ENCODE measurements around the gene FNDC1. TPM values are rescaled to one million over a fixed set of nuclear protein-coding genes. Genes with fewer than 3 reads are reported as not detected.

FNDC1 gene
- total RNA-seq, 1 donor from 2014 or later, result 0.09 TPM

DNA sequence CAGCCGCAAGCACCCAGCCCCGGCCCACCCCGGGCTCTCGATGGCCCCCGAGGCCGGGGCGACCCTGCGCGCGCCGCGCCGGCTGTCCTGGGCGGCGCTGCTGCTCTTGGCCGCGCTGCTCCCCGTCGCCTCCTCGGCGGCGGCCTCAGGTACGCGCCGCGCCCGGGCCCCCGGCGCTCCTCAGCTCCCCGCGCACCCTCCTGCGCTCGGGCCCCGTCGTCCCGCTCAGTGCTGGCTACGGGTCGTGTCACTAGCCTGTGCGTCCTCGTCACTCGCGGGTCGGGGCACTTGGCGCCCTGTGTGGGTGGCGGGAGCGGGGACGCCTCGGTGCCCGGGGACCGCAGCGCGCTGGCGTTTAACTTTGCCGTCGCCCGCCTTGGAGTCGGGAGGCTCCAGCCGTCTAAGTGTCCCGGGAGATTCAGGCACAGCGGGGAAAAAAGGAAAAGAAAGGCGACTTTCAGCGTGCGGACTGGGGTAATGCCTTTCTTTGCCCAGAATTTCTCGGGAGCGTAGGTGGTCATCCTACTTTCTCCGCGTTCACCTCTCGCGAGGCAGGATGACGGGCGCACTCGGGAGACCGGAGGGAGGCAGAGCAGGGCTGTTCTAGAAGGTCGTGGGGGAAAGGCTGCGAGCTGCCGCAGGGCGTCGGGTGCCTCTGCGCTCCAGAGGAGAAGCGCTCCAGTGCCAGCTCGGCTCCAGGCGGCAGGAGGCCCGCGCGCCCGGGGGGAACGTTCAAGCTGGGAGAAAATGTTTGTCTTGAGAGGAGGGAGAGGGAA is 545 bp downstream of the FNDC1 start:
- Mint-ChIP-seq H3K27me3 (ENCODE audit: low read depth) (peaks cover 93% of the 10 kb centered on the region), H3K27ac (ENCODE audit: unreplicated experiment) (no peak overlapping the region), H3K9me3 (no peaks in the 10 kb centered on the region), H3K4me3 (peak overlapping the region; percentile 14), H3K4me1 (peaks cover 9% of the 10 kb centered on the region), H3K36me3 (ENCODE audit: low read depth) (no peaks in the 10 kb centered on the region)
- TF ChIP-seq, protein P1, sequence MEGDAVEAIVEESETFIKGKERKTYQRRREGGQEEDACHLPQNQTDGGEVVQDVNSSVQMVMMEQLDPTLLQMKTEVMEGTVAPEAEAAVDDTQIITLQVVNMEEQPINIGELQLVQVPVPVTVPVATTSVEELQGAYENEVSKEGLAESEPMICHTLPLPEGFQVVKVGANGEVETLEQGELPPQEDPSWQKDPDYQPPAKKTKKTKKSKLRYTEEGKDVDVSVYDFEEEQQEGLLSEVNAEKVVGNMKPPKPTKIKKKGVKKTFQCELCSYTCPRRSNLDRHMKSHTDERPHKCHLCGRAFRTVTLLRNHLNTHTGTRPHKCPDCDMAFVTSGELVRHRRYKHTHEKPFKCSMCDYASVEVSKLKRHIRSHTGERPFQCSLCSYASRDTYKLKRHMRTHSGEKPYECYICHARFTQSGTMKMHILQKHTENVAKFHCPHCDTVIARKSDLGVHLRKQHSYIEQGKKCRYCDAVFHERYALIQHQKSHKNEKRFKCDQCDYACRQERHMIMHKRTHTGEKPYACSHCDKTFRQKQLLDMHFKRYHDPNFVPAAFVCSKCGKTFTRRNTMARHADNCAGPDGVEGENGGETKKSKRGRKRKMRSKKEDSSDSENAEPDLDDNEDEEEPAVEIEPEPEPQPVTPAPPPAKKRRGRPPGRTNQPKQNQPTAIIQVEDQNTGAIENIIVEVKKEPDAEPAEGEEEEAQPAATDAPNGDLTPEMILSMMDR (conservative IDR thresholded peaks at IDR 0.05), result no peak
- DNase-seq (ENCODE audit: low read depth, low spot score), result peak; percentile 20

DNA sequence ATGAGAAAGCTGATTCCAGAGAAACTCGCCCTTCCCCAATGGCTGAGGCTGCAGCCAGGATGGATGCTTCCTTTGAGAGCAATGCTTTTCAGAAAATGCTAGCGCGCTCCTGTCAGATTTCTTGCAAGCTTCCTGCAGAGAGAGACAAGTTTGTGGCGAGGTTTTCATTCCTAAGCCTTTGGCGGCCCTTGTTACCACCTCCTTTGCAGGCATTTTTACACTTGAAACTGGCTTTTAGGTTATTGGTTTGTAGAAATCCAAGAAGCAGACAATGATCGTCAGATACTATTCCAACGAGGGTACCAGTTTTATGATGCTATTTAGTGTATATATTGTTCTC is 1.1 kb downstream of the FNDC1 start:
- Mint-ChIP-seq H3K36me3 (ENCODE audit: low read depth) (no peaks in the 10 kb centered on the region), H3K27me3 (ENCODE audit: low read depth) (peaks cover 91% of the 10 kb centered on the region), H3K27ac (ENCODE audit: unreplicated experiment) (no peak overlapping the region), H3K9me3 (no peaks in the 10 kb centered on the region), H3K4me3 (peak overlapping the region; percentile 14), H3K4me1 (peaks cover 9% of the 10 kb centered on the region)
- TF ChIP-seq, protein P1 (conservative IDR thresholded peaks at IDR 0.05), result no peak
- no peak for DNase-seq (ENCODE audit: low read depth, low spot score)

DNA sequence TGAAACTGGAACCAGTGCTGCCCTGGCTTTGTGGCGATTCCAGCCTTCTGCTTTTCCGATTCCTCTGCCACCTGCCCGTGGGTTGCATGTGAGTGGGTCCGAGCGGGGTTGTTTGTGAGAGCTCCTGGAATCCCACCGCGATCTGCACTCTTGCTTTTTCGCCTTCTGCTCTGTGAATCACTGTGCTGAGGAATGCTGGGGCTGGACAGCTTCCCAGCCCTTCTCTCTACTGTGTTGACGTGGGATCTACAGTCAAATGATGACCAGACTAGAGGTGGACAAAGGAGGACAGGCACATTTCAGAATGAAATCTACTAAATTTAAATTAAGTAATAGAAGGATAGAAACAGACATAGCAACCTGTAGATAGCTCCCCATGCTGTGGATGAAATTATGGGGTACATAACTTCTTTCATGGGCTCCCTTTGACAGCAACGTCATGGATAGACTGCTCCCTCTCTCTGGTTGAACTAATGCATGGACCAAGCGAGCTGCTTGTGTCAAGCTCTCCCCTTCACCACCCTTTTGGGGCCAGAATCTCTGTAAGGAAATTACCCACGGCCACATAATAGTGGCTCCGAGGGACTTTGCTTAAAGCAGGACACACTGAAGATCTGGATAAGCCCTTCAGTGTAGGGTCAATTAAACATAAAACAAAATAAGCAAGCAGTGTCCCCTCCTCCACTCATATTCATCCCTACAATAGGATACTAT is 2.0 kb downstream of the FNDC1 start:
- no peak for DNase-seq (ENCODE audit: low read depth, low spot score)
- Mint-ChIP-seq H3K9me3 (no peaks in the 10 kb centered on the region), H3K27me3 (ENCODE audit: low read depth) (peaks cover 89% of the 10 kb centered on the region), H3K4me3 (peak overlapping the region; percentile 58), H3K36me3 (ENCODE audit: low read depth) (no peaks in the 10 kb centered on the region), H3K4me1 (peaks cover 9% of the 10 kb centered on the region), H3K27ac (ENCODE audit: unreplicated experiment) (no peak overlapping the region)
- TF ChIP-seq, protein P1 (conservative IDR thresholded peaks at IDR 0.05), result no peak

DNA sequence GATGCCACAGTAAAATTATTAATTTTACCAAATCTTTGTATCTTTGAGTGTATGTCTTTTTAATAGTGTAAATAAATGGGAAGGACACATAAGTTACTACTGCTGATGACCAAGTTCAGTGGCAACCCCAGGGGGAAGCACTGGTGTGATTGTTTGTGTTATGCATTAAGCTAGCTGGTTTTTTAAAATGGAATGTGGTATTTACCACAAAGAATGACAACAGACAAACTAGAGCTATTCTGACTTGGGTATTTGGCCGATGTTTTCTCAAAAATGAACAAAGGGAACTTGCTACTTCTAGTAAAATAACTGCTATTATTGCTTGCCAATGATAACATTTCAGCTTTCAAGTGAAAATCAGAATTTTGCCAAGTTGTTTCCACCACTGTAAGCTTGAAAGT is 2.9 kb downstream of the FNDC1 start:
- TF ChIP-seq, protein P1 (conservative IDR thresholded peaks at IDR 0.05), result no peak
- Mint-ChIP-seq H3K27ac (ENCODE audit: unreplicated experiment) (no peak overlapping the region), H3K9me3 (no peaks in the 10 kb centered on the region), H3K4me3 (no peak overlapping the region), H3K4me1 (peaks cover 9% of the 10 kb centered on the region), H3K36me3 (ENCODE audit: low read depth) (no peaks in the 10 kb centered on the region), H3K27me3 (ENCODE audit: low read depth) (peaks cover 87% of the 10 kb centered on the region)
- no peak for DNase-seq (ENCODE audit: low read depth, low spot score)

DNA sequence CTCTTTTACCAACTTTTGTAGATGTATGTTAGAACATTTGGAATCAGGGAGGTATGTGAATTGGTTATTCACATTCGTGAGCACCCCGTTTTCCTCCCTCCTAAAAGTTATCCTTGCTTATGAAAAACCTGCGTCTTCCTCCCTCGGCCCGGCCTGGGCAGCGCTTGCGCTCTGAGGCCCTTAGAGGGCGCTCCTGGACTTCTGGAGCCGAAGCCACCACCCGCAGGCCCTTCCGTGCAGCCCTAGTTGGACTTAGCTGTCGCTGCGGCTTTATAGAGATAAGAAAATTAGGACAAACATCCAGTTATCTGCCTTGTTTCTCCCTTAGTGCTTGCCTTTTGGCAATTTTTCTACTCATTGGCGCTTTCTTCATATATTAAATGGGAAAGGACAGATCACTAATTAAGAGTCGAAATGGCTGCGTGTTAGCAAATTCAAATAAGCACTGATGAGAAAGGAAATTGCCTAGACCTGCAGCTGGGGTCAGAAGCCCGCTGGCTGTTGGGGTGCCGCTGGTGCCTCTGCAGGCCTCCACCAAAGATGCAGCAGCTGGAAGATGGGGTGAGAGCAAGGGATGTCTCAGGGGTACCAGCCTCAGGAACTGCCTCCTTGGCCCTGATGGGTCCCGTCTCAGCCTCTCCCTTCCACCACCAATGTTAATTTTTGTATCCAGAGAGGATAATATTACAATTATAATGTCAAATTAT is 5.2 kb downstream of the FNDC1 start:
- Mint-ChIP-seq H3K4me1 (peaks cover 3% of the 10 kb centered on the region), H3K9me3 (no peaks in the 10 kb centered on the region), H3K27ac (ENCODE audit: unreplicated experiment) (no peak overlapping the region), H3K36me3 (ENCODE audit: low read depth) (no peaks in the 10 kb centered on the region), H3K27me3 (ENCODE audit: low read depth) (peaks cover 74% of the 10 kb centered on the region), H3K4me3 (no peak overlapping the region)
- DNase-seq (ENCODE audit: low read depth, low spot score), result peak; percentile 81
- TF ChIP-seq, protein P1 (conservative IDR thresholded peaks at IDR 0.05), result peak; percentile 96

Data from neural crest cell (in vitro differentiated cells).